Measurements from ENCODE around the gene SUSD3. TPM values are rescaled to one million over a fixed set of nuclear protein-coding genes. Genes with fewer than 3 reads are reported as not detected.

Gene SUSD3
- total RNA-seq, 1 donor from 2014 or later: 0.60 TPM

- no peak overlapping the region for H3K4me3 ChIP-seq
- TF ChIP-seq CTCF (IDR thresholded peaks at IDR 0.05; ENCODE audit: borderline replicate concordance): no peak
- H3K36me3 ChIP-seq: no peaks in the 10 kb centered on the region
- no peak overlapping the region for H3K27ac ChIP-seq (replicated peaks)
- intact Hi-C loops (cut with micrococcal nuclease): no loop called here
- no peaks in the 10 kb centered on the region for H3K27me3 ChIP-seq (ENCODE audit: low read depth)
- peaks cover 5% of the 10 kb centered on the region for H3K9me3 ChIP-seq (replicated peaks)
- DNase-seq: no peak
- no peaks in the 10 kb centered on the region for H3K4me1 ChIP-seq
Observed at GRCh38 chr9:93083592-93084470, 25.3 kb downstream of the SUSD3 start.

GRCh38 chr9:93084471-93084881, 26.0 kb downstream of the SUSD3 start:
- H3K4me1 ChIP-seq: no peaks in the 10 kb centered on the region
- intact Hi-C loops (cut with micrococcal nuclease): no loop called here
- peaks cover 5% of the 10 kb centered on the region for H3K9me3 ChIP-seq (replicated peaks)
- no peak overlapping the region for H3K27ac ChIP-seq (replicated peaks)
- no peaks in the 10 kb centered on the region for H3K27me3 ChIP-seq (ENCODE audit: low read depth)
- no peak for DNase-seq
- TF ChIP-seq CTCF (IDR thresholded peaks at IDR 0.05; ENCODE audit: borderline replicate concordance): no peak
- H3K4me3 ChIP-seq: no peak overlapping the region
- H3K36me3 ChIP-seq: no peaks in the 10 kb centered on the region

GRCh38 chr9:93085676-93086075, 27.2 kb downstream of the SUSD3 start:
- TF ChIP-seq CTCF (IDR thresholded peaks at IDR 0.05; ENCODE audit: borderline replicate concordance): no peak
- Histone ChIP-seq H3K27me3 (ENCODE audit: low read depth) (no peaks in the 10 kb centered on the region), H3K4me3 (no peak overlapping the region), H3K9me3 (replicated peaks) (peaks cover 5% of the 10 kb centered on the region), H3K4me1 (no peaks in the 10 kb centered on the region), H3K36me3 (no peaks in the 10 kb centered on the region), H3K27ac (replicated peaks) (no peak overlapping the region)
- intact Hi-C loops (cut with micrococcal nuclease): no loop called here
- DNase-seq: no peak

- DNase-seq: no peak
- intact Hi-C loops (cut with micrococcal nuclease): no loop called here
- no peak for TF ChIP-seq CTCF (IDR thresholded peaks at IDR 0.05; ENCODE audit: borderline replicate concordance)
- H3K9me3 ChIP-seq (replicated peaks): peaks cover 14% of the 10 kb centered on the region
- no peak overlapping the region for H3K27ac ChIP-seq (replicated peaks)
- H3K27me3 ChIP-seq (ENCODE audit: low read depth): no peaks in the 10 kb centered on the region
- H3K4me1 ChIP-seq: no peaks in the 10 kb centered on the region
- no peaks in the 10 kb centered on the region for H3K36me3 ChIP-seq
- H3K4me3 ChIP-seq: no peak overlapping the region
Observed at GRCh38 chr9:93086447-93087224, 28.1 kb downstream of the SUSD3 start.

- TF ChIP-seq CTCF (IDR thresholded peaks at IDR 0.05; ENCODE audit: borderline replicate concordance): no peak
- Histone ChIP-seq H3K36me3 (no peaks in the 10 kb centered on the region), H3K4me3 (no peak overlapping the region), H3K27ac (replicated peaks) (no peak overlapping the region), H3K4me1 (peaks cover 7% of the 10 kb centered on the region), H3K9me3 (replicated peaks) (peaks cover 17% of the 10 kb centered on the region), H3K27me3 (ENCODE audit: low read depth) (no peaks in the 10 kb centered on the region)
- no peak for DNase-seq
- intact Hi-C loops (cut with micrococcal nuclease): no loop called here
Observed at GRCh38 chr9:93087971-93088655, 29.6 kb downstream of the SUSD3 start.

Data from left ventricle myocardium inferior (tissue), 1 donor.